Brain microvascular endothelial cell (primary cell): ENCODE data around the gene UTS2B.

Experiments
- DNase-seq: peaks from one replicate; pipeline ENCODE4 v3.0.0-alpha.2; 2020
- H3K27ac ChIP-seq: fragments of 250-450 bp; sonication (Bioruptor Pico); 2 replicates; pipeline ENCODE4 v1.5.1; 2020; ENCODE audit warnings: mild to moderate bottlenecking, moderate library complexity
- H3K27me3 ChIP-seq: fragments of 250-450 bp; sonication (Bioruptor Pico); replicated peaks from 2 replicates; pipeline ENCODE4 v1.5.1; 2020; ENCODE audit warnings: mild to moderate bottlenecking
- H3K36me3 ChIP-seq: fragments of 250-450 bp; sonication (Bioruptor Pico); replicated peaks from 2 replicates; pipeline ENCODE4 v1.5.1; 2020; ENCODE audit warnings: mild to moderate bottlenecking
- H3K4me3 ChIP-seq: 2 replicates; pipeline ENCODE4 v1.5.1; 2011; ENCODE audit warnings: low read depth, mild to moderate bottlenecking, control low read depth, low read length, moderate library complexity
- in situ Hi-C: cut with HindIII; loops from 2 replicates; pipeline ENCODE4 v1.10.0; 2017; ENCODE audit warnings: low sequenced_read_pairs, low pct_ligation_motif_present
- TF ChIP-seq, protein P1 (sequence below): IDR thresholded peaks from 2 replicates; pipeline ENCODE4 v1.5.1; 2011; ENCODE audit warnings: low read depth, mild to moderate bottlenecking, moderate library complexity, low read length, control low read depth, inconsistent platforms; ENCODE audit errors: missing control alignments

Gene UTS2B

DNA sequence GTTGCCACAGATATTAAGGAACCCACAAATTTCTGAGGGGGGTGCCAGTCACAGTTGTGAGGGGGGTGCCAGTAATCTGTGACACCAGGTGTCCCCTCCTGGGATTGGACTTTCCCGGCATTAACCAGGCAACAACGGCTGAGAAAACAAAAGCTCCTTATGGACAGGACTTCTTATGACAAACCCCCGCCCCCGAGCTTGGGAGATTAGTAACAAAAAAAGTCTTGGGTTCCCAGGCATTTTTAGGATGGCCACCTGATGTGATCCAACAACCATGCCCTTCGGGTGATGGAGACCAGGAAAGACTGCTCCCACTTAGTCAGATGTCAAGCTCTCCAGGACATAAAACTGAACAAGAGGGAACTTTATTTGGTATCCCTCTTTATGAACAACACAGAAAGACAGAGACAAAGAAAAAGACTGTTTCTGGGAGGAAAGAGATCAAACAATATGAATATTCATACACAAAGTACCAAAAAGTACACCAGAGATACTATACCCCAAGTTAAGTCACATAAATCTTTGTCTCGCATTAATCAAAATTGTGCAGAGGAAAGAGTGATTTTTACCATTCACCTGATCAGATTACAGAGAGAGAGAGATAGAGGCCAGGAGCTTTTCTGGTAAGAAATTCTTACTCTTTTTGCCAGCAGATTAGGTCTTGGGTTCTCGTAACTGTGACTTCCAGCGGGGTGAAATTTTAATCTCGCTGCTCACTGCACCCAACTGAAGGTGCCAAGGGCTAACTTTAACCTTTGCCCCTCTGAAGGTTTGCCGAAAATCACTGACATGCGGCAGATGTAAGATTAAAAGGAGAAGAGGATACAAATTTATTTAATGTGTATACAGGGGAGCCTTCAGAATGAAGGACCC is 69.7 kb downstream of the UTS2B start:
- Histone ChIP-seq H3K4me3 (no peak overlapping the region), H3K36me3 (no peaks in the 10 kb centered on the region), H3K27ac (no peak overlapping the region), H3K27me3 (no peaks in the 10 kb centered on the region)
- TF ChIP-seq, protein P1, sequence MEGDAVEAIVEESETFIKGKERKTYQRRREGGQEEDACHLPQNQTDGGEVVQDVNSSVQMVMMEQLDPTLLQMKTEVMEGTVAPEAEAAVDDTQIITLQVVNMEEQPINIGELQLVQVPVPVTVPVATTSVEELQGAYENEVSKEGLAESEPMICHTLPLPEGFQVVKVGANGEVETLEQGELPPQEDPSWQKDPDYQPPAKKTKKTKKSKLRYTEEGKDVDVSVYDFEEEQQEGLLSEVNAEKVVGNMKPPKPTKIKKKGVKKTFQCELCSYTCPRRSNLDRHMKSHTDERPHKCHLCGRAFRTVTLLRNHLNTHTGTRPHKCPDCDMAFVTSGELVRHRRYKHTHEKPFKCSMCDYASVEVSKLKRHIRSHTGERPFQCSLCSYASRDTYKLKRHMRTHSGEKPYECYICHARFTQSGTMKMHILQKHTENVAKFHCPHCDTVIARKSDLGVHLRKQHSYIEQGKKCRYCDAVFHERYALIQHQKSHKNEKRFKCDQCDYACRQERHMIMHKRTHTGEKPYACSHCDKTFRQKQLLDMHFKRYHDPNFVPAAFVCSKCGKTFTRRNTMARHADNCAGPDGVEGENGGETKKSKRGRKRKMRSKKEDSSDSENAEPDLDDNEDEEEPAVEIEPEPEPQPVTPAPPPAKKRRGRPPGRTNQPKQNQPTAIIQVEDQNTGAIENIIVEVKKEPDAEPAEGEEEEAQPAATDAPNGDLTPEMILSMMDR, result no peak
- in situ Hi-C loops, result no loop called here
- DNase-seq, result no peak

DNA sequence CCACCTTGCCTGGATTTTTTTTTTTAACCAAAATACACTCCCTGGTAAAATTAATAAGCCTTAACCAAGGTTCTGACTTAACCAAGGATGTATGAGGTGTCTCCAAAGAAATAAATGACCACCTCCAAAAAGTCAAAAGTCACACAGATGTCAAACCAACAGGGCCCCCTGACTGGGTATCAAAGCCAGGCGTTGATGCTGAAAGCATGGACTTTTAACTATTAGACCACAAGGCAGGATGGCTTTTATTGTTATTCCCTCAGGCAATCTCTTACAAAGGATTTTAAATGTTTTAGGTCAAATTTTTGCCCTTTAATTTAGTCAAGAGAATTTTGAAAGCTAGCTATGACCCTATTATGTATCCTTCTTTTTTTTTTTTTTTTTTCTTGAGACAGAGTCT is 70.8 kb downstream of the UTS2B start:
- in situ Hi-C loops, result no loop called here
- Histone ChIP-seq H3K4me3 (no peak overlapping the region), H3K36me3 (no peaks in the 10 kb centered on the region), H3K27me3 (no peaks in the 10 kb centered on the region), H3K27ac (no peak overlapping the region)
- TF ChIP-seq, protein P1, result no peak
- no peak for DNase-seq

DNA sequence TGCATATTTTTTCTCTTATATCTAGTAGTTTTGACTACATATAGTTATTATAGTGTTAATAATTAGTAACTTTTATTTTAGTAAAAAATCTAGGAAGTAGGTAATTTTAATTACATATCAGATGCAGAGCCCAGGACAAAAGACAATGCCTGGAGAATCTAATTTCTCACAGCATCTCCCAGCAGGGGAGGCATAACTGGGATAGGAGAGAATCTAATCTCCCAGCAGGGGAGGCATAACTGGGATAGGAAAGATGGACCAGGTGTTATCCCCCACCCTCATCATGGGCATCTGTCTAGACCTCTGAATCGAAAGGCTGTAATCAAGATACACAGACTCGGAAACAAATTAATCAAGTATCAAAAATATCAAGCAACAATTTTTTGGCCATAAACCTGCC is 73.0 kb downstream of the UTS2B start:
- no peak for DNase-seq
- in situ Hi-C loops, result no loop called here
- Histone ChIP-seq H3K27ac (no peak overlapping the region), H3K4me3 (no peak overlapping the region), H3K27me3 (no peaks in the 10 kb centered on the region), H3K36me3 (no peaks in the 10 kb centered on the region)
- TF ChIP-seq, protein P1, result no peak

DNA sequence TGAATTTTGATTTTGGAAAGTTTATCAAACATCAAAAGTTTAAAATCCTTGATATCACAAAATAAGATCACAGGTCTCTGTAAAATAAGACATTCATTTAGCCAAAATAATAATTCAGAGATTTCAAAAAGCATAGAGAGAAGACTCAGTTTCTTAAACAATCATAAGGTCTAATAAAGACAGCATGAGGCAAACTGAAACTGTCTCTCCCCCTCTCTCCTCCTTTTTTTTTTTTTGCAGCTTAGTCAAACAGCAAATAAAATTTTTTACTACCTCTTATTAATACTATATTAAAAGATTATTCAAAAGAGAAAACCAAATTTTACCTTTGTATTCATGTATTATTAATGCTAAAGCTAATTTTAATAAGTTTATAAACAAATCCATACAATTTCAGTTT is 73.9 kb downstream of the UTS2B start:
- no peak for DNase-seq
- Histone ChIP-seq H3K4me3 (no peak overlapping the region), H3K27me3 (no peaks in the 10 kb centered on the region), H3K27ac (no peak overlapping the region), H3K36me3 (no peaks in the 10 kb centered on the region)
- in situ Hi-C loops, result no loop called here
- TF ChIP-seq, protein P1, result no peak

DNA sequence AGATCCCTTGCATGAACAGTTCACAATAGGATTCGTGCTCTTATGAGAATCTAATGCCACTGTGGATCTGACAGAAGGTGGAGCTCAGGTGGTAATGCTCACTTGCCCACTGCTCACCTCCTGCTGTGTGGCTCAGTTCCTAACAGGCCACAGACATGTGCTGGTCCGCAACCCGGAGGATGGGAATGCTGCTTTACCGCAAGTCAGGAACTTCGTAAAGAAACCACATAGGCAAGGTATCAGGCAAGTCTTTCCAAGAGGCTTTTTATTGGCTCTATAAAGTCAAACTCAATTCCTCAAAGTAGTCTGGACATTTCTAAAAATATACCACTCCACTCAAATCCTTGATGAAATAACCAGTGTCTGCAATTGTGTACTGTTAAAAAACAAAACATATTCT is 75.2 kb downstream of the UTS2B start:
- Histone ChIP-seq H3K27me3 (no peaks in the 10 kb centered on the region), H3K4me3 (no peak overlapping the region), H3K27ac (no peak overlapping the region), H3K36me3 (no peaks in the 10 kb centered on the region)
- no peak for DNase-seq
- TF ChIP-seq, protein P1, result no peak
- in situ Hi-C loops, result no loop called here
